Middle frontal gyrus (tissue), 1 donor: ENCODE data around the gene FCN1.
"Not testable (repeated sequence)": the region's sequence is repeated elsewhere in the genome, so short reads cannot be mapped to it uniquely, and the experiment has no call there.

Experiments used
- DNase-seq: peaks from one replicate; pipeline ENCODE4 v3.0.0-alpha.2; 2015; ENCODE audit warnings: low spot score; ENCODE audit errors: extremely low spot score

The FCN1 gene

GRCh38 chr9:134857451-134857850 lies 60.3 kb downstream of the FCN1 start:
- DNase-seq, result not testable (repeated sequence)

- DNase-seq, result no peak
Measured at GRCh38 chr9:134855900-134856377, 61.8 kb downstream of the FCN1 start.
